ENCODE results near the gene FAR2.
A peak's percentile ranks its signal among the peaks of the same experiment; 100 is the strongest.
"Not testable (repeated sequence)": the region's sequence is repeated elsewhere in the genome, so short reads cannot be mapped to it uniquely, and the experiment has no call there.

FAR2 gene

DNA sequence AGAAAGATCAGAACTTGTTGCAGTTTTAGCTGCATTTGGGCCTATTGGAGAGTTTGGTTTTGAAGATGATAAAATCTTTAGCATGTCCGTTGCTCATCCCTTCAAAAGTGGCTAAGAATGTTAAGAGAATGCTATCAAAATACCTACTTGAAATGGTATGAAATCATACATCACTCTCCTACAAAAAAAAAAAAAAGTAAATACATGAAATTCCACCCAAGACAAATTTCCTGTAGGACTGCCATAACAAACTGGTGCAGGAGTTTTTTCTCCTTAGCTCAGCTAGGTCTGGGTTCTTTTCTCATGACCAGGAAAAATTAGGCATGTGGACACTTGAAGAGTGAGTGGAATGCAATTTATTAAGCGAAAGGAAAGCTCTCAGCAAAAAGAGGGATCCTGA, 15.9 kb upstream of the FAR2 start:
- DNase-seq (ENCODE audit: insufficient read length, low spot score), result no peak
- FAIRE-seq, result no peak
- no peak for TF ChIP-seq TAF1 (IDR thresholded peaks at IDR 0.05; ENCODE audit: low read depth, low read length)

DNA sequence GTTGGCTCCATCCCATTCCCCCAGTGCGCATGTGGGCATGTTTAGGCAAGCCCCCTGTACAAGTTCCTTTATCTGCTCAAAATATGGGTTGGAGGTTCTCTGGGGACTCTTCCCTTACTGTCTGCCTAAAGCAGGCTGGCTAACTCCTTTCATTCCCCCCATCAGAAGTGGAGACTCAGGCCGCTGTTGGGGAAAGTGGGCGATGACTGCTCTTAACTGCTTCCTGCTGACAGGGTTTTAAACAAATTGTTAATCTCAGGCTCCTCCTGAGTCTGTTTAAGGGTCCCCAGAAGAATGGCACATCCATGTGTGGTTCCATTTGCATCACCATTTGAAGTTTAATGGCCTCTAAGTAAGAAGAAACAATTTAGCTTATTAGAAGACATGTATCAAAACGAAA, 15.4 kb upstream of the FAR2 start:
- no peak for DNase-seq (ENCODE audit: insufficient read length, low spot score)
- TF ChIP-seq POLR2A (IDR thresholded peaks at IDR 0.05; ENCODE audit: low read depth, low read length) (no peak), TAF1 (IDR thresholded peaks at IDR 0.05; ENCODE audit: low read depth, low read length) (no peak), PAX5 (IDR thresholded peaks at IDR 0.05; ENCODE audit: insufficient read depth, low read length, severe bottlenecking) (no peak), SPI1 (IDR thresholded peaks at IDR 0.05; ENCODE audit: low read depth, low read length) (no peak), POU2F2 (IDR thresholded peaks at IDR 0.05; ENCODE audit: low read depth, low read length) (no peak), POLR2AphosphoS5 (IDR thresholded peaks at IDR 0.05; ENCODE audit: low read depth, low read length) (no peak)
- no peak for FAIRE-seq

DNA sequence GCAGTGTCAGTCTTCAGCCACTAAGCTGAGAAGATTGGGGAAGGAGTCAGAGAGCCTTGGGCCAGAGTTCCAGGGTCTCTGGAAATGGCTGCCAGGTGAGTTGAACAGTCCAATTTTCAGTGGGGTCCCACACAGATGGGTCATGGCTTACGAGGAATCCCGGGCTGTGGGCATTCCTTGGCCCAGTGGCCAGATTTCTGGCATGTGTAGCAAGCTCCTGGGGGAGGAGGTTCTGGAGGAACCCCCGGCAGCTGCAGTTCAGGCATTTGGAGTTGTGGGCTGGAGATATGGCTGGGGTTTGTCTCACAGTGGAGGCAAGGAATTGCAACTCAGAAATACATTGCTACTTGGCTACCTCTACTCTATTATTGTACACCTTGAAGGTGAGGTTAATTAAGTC, 10.8 kb upstream of the FAR2 start:
- not testable (repeated sequence) for DNase-seq (ENCODE audit: insufficient read length, low spot score); FAIRE-seq

DNA sequence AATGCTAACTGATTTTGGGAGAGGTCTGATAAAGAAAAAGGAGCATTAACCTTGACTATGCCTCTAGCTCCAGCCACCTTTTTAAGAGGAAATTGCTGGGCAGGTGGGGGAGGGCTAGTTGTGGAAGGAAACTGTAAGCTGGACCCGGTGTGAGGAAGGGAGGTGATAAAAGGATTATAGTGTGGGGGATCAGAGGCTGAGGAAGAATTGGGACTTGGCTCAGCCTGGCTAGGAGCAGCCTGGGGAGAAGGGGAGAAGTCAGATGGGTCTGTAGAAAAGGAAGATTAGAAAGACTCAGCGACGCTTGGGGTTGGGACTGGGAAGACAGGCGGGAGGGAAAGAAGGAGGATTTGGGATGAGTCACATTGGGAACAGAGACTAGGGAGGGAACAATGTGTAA, 10.2 kb upstream of the FAR2 start:
- not testable (repeated sequence) for DNase-seq (ENCODE audit: insufficient read length, low spot score); FAIRE-seq

DNA sequence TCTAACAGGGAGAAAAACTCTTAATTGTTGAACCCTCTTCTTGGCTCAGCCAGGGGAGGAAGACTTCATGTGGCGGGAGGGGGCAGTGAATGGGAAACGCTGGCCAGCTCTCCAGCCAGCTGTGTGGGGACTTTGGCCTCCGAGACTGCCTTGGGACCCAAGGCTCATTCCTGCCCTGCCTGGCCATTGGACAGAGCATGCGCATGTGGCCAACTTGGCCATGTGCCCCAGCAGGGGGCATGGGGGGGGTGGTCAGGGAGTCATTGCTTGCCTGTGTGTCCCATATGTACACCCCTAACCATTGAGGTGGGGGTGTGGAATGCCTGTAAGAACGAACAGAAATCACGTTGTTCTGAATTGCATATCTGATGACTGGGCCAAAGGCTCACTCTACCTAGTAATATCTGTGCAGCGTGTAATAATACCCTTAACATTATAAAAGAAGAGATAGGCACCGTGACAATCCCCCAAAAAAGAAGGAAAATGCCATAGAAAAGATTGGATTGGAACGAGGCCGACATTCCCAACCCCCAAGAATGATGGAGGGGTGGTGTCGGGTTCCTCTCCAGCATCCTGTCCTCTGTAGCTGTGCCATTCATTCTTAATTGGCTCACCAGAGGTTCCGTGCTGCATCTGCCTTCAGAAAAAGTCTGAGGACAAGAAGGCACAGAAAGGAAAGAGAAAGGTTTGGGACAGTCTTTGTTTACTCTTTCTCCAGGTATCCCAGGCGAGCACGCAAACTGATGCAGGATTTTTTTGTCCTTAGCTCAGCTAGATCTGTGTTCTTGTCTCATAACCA, 3.5 kb upstream of the FAR2 start:
- TF ChIP-seq POLR2AphosphoS5 (IDR thresholded peaks at IDR 0.05; ENCODE audit: low read depth, low read length), result no peak
- TF ChIP-seq SPI1 (IDR thresholded peaks at IDR 0.05; ENCODE audit: low read depth, low read length), result no peak
- no peak for TF ChIP-seq TAF1 (IDR thresholded peaks at IDR 0.05; ENCODE audit: low read depth, low read length)
- TF ChIP-seq PAX5 (IDR thresholded peaks at IDR 0.05; ENCODE audit: insufficient read depth, low read length, severe bottlenecking), result no peak
- no peak for TF ChIP-seq POU2F2 (IDR thresholded peaks at IDR 0.05; ENCODE audit: low read depth, low read length)
- TF ChIP-seq POLR2A (IDR thresholded peaks at IDR 0.05; ENCODE audit: low read depth, low read length), result no peak
- DNase-seq (ENCODE audit: insufficient read length, low spot score), result no peak
- FAIRE-seq, result peak; percentile 26

DNA sequence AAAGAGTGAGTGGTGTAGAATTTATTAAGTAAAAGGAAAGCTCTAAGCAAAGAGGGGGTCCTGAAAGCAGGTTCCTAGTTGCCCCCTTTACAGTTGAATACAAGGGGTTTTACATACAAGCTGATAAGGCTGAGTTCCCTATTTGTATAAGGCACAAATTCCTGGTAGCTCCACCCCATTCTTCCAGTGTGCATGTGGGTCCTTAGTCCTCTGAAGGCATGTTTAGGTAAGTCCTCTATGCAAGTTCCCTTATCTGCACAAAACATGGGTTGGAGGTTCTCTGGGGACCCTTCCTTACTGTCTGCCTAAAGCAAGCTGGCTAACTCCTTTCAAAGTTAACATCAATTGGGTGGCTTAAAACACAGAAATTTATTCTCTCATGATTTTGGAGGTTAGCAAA, 2.9 kb upstream of the FAR2 start:
- TF ChIP-seq POU2F2 (IDR thresholded peaks at IDR 0.05; ENCODE audit: low read depth, low read length) (no peak), POLR2AphosphoS5 (IDR thresholded peaks at IDR 0.05; ENCODE audit: low read depth, low read length) (no peak), TAF1 (IDR thresholded peaks at IDR 0.05; ENCODE audit: low read depth, low read length) (no peak), POLR2A (IDR thresholded peaks at IDR 0.05; ENCODE audit: low read depth, low read length) (no peak)
- no peak for DNase-seq (ENCODE audit: insufficient read length, low spot score)
- no peak for FAIRE-seq

DNA sequence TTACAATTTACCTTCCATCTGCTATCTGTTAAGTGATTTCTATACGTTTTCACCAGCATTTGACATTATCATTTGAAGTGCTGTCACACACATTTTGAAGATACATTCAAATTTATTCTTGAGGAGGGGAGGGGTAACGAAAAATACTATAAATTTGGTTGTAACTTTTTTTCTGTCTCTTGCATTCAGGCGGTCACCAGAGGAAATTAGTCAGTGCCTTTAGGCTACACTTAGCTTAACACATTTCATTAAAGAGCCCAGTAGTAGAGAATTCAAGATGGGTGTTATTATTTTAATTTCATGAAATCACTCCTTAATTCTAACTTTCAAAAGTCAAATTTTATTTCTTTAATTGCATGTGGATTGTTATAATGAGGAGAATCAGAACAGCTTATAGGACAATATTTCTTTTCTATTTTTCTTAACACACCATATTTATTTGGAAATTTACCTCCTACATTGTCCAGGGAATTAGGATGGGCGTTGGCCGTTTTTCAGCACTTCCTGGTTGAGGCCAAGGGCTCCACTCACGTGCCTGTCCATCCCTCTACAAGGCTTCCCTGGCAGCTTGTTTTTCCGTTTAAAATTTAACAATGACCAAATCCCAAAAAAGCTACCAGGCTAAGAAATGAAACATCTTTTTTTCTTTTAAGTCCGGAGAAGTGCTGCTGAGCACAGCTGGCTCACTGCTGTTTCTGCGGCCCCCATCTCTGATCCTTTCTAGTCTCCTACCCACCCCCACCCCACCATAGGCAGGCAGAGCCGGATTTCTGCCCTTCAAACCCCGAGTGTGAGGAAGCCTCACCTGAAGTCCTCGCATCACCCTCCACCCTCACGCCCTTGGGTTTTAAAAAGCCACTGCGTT, 1.1 kb upstream of the FAR2 start:
- FAIRE-seq, result no peak
- no peak for DNase-seq (ENCODE audit: insufficient read length, low spot score)
- no peak for TF ChIP-seq SPI1 (IDR thresholded peaks at IDR 0.05; ENCODE audit: low read depth, low read length)
- TF ChIP-seq POLR2A (IDR thresholded peaks at IDR 0.05; ENCODE audit: low read depth, low read length), result no peak
- TF ChIP-seq POLR2AphosphoS5 (IDR thresholded peaks at IDR 0.05; ENCODE audit: low read depth, low read length), result no peak
- TF ChIP-seq TAF1 (IDR thresholded peaks at IDR 0.05; ENCODE audit: low read depth, low read length), result no peak
- no peak for TF ChIP-seq POU2F2 (IDR thresholded peaks at IDR 0.05; ENCODE audit: low read depth, low read length)
- no peak for TF ChIP-seq PAX5 (IDR thresholded peaks at IDR 0.05; ENCODE audit: insufficient read depth, low read length, severe bottlenecking)

DNA sequence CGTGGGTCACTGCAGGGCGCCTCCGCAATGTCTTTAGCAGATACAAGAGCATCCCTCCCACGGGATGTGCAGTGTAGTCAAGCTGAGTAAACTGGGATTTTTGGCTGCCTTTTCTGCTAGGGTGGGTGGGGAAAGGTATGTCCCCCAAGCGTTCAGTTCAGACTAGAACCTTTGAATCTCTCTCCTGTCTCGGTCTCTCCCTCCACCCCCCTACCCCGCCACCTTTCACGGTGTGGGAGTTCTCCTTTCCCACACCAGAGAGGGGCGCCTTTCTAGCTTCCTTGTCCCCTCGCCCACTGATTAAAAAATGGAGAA, 525 bp upstream of the FAR2 start:
- TF ChIP-seq POLR2A (IDR thresholded peaks at IDR 0.05; ENCODE audit: low read depth, low read length), result no peak
- DNase-seq (ENCODE audit: insufficient read length, low spot score), result peak; percentile 24
- peak; percentile 43 for FAIRE-seq

DNA sequence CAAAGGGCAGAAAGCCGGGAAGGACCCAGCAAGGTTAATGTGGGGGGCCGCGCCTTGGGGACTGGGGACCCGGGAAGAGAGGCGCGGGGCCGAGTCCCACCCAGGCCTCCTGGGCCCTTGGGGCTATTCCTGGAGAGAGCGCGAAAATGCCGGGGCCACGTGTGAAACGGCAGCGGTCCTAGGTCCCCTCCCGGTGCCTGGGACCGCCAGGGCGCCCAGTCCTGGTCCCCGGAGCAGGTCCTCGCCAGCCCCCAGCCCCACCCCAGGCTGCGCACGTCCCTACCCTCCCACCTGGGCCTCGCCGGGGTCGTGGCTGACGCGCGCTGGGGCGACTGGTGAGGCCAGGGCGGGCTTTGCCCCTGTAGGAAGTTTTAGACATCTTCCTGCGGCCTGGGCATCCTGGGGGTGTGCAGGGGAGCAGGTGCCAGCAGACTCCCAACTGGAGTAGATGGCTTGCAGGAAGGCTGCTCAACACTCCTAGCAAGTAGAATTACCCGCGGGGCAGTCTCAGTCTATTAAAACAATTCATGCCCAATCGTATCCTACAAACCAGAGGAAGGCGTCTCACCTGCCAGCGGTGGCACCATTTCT, 708 bp downstream of the FAR2 start:
- DNase-seq (ENCODE audit: insufficient read length, low spot score), result peak; percentile 22

DNA sequence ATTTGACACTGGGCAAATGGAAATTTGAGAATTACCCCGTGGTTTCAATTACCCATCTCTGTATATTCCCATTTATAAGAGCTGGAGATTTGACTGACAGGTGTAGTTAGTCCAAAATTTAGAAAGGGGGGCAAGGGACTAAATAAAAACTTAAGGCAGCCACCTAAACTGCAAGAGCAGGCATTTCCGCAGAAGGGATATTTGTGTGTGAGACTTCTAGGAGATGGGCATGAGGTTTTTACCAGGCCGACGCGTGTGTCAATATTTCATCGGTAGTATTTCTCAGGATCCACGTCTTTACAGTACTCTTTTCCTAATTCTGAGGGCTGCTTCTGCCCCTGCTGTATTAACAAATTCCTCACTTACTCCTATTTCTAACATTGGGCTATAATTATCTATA, 1.4 kb downstream of the FAR2 start:
- TF ChIP-seq POLR2AphosphoS5 (IDR thresholded peaks at IDR 0.05; ENCODE audit: low read depth, low read length) (no peak), SPI1 (IDR thresholded peaks at IDR 0.05; ENCODE audit: low read depth, low read length) (no peak), POU2F2 (IDR thresholded peaks at IDR 0.05; ENCODE audit: low read depth, low read length) (no peak), PAX5 (IDR thresholded peaks at IDR 0.05; ENCODE audit: insufficient read depth, low read length, severe bottlenecking) (no peak), POLR2A (IDR thresholded peaks at IDR 0.05; ENCODE audit: low read depth, low read length) (no peak), TAF1 (IDR thresholded peaks at IDR 0.05; ENCODE audit: low read depth, low read length) (no peak)
- DNase-seq (ENCODE audit: insufficient read length, low spot score) (no peak), FAIRE-seq (no peak)

More for the DNA sequence above, 708 bp downstream of the FAR2 start:
- TF ChIP-seq TAF1 (IDR thresholded peaks at IDR 0.05; ENCODE audit: low read depth, low read length), result no peak
- no peak for TF ChIP-seq SPI1 (IDR thresholded peaks at IDR 0.05; ENCODE audit: low read depth, low read length)
- TF ChIP-seq PAX5 (IDR thresholded peaks at IDR 0.05; ENCODE audit: insufficient read depth, low read length, severe bottlenecking), result no peak
- TF ChIP-seq POLR2AphosphoS5 (IDR thresholded peaks at IDR 0.05; ENCODE audit: low read depth, low read length), result no peak
- no peak for TF ChIP-seq POU2F2 (IDR thresholded peaks at IDR 0.05; ENCODE audit: low read depth, low read length)
- FAIRE-seq, result peak; percentile 50

All from GM12891 (cell line).